SU-DHL-6 (cell line): Measurements from ENCODE around the gene PHKB.

Experiments used
- H2AFZ ChIP-seq: fragments of 200-600 bp; sonication (generic); 2 replicates; pipeline ENCODE4 v1.6.1; 2014; ENCODE audit warnings: low read depth, mild to moderate bottlenecking, moderate library complexity, mixed read lengths, antibody characterized with exemption, low read length; ENCODE audit not compliant: severe bottlenecking
- H3F3A ChIP-seq: fragments of 200-600 bp; shearing (Covaris generic); 2 replicates; pipeline ENCODE4 v1.6.0; 2016; ENCODE audit warnings: antibody characterized with exemption, mild to moderate bottlenecking; ENCODE audit not compliant: insufficient read depth
- H3K27ac ChIP-seq: fragments of 200-600 bp; sonication (generic); 2 replicates; pipeline ENCODE4 v1.5.1; 2016; ENCODE audit warnings: low read depth, mild to moderate bottlenecking, low read length, moderate library complexity, mixed read lengths
- H3K27me3 ChIP-seq: fragments of 200-600 bp; sonication (generic), shearing (Covaris generic); 2 replicates; pipeline ENCODE4 v1.6.0; 2014; ENCODE audit warnings: mild to moderate bottlenecking, low read length
- H3K36me3 ChIP-seq: fragments of 200-600 bp; sonication (generic); 2 replicates; pipeline ENCODE4 v1.6.1; 2014; ENCODE audit warnings: mild to moderate bottlenecking, low read length, mixed read lengths
- H3K4me2 ChIP-seq: fragments of 300-600, 200-600 bp; shearing (Covaris generic), sonication (generic); 2 replicates; pipeline ENCODE4 v1.6.0; 2014; ENCODE audit warnings: low read length, low read depth, mild to moderate bottlenecking; ENCODE audit not compliant: poor library complexity, severe bottlenecking
- H3K4me3 ChIP-seq: fragments of 200-600 bp; sonication (generic); 2 replicates; pipeline ENCODE4 v1.5.1; 2014; ENCODE audit warnings: antibody characterized with exemption, low read length, mild to moderate bottlenecking, mixed read lengths; ENCODE audit not compliant: insufficient read depth, poor library complexity, severe bottlenecking
- H3K79me2 ChIP-seq: fragments of 200-600 bp; sonication (generic); 2 replicates; pipeline ENCODE4 v1.6.1; 2014; ENCODE audit warnings: mild to moderate bottlenecking, low read length, moderate library complexity; ENCODE audit not compliant: insufficient read depth
- H3K9ac ChIP-seq: fragments of 200-600 bp; sonication (generic); 2 replicates; pipeline ENCODE4 v1.7.0; 2014; ENCODE audit warnings: mild to moderate bottlenecking, low read length
- H3K9me2 ChIP-seq: fragments of 200-600 bp; sonication (generic); replicated peaks from 2 replicates; pipeline ENCODE4 v1.6.1; 2014; ENCODE audit warnings: low read length; ENCODE audit not compliant: insufficient read depth
- H3K9me3 ChIP-seq: fragments of 200-600 bp; sonication (generic); 2 replicates; pipeline ENCODE4 v1.6.1; 2014; ENCODE audit warnings: low read length, mixed read lengths; ENCODE audit not compliant: insufficient read depth
- H4K20me1 ChIP-seq: fragments of 200-600 bp; sonication (generic); 2 replicates; pipeline ENCODE4 v1.6.1; 2014; ENCODE audit warnings: low read depth, mild to moderate bottlenecking, antibody characterized with exemption, low read length, moderate library complexity, mixed read lengths
- EZH2phosphoT487 ChIP-seq: fragments of 200-600 bp; sonication (generic), shearing (Covaris generic); conservative IDR thresholded peaks from 2 replicates; pipeline ENCODE4 v1.6.1; 2018; ENCODE audit warnings: mild to moderate bottlenecking, antibody characterized with exemption, low read length, moderate library complexity, mixed read lengths
- TF ChIP-seq, protein P1 (sequence below): fragments of 200-600 bp; sonication (generic); IDR thresholded peaks from one replicate; pipeline ENCODE4 v1.5.1; 2017; ENCODE audit warnings: antibody characterized with exemption, mild to moderate bottlenecking, low read length, moderate library complexity; ENCODE audit not compliant: insufficient read depth, poor library complexity, severe bottlenecking

PHKB gene

GRCh38 chr16:47636501-47637099 lies 175.5 kb downstream of the PHKB start:
- Histone ChIP-seq H3K79me2 (no peaks in the 10 kb centered on the region), H2AFZ (no peak overlapping the region), H4K20me1 (no peaks in the 10 kb centered on the region), H3K9me3 (no peaks in the 10 kb centered on the region), H3K27me3 (no peaks in the 10 kb centered on the region), H3F3A (no peaks in the 10 kb centered on the region), H3K4me3 (no peak overlapping the region), H3K9ac (no peak overlapping the region), H3K36me3 (0 out of 2 replicates have a peak, but pooled peaks cover 5% of the 10 kb centered on the region), H3K27ac (no peak overlapping the region), H3K9me2 (no peaks in the 10 kb centered on the region), H3K4me2 (no peak overlapping the region)
- TF ChIP-seq, protein P1, sequence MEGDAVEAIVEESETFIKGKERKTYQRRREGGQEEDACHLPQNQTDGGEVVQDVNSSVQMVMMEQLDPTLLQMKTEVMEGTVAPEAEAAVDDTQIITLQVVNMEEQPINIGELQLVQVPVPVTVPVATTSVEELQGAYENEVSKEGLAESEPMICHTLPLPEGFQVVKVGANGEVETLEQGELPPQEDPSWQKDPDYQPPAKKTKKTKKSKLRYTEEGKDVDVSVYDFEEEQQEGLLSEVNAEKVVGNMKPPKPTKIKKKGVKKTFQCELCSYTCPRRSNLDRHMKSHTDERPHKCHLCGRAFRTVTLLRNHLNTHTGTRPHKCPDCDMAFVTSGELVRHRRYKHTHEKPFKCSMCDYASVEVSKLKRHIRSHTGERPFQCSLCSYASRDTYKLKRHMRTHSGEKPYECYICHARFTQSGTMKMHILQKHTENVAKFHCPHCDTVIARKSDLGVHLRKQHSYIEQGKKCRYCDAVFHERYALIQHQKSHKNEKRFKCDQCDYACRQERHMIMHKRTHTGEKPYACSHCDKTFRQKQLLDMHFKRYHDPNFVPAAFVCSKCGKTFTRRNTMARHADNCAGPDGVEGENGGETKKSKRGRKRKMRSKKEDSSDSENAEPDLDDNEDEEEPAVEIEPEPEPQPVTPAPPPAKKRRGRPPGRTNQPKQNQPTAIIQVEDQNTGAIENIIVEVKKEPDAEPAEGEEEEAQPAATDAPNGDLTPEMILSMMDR, result no peak
- no peak for TF ChIP-seq EZH2phosphoT487

DNA sequence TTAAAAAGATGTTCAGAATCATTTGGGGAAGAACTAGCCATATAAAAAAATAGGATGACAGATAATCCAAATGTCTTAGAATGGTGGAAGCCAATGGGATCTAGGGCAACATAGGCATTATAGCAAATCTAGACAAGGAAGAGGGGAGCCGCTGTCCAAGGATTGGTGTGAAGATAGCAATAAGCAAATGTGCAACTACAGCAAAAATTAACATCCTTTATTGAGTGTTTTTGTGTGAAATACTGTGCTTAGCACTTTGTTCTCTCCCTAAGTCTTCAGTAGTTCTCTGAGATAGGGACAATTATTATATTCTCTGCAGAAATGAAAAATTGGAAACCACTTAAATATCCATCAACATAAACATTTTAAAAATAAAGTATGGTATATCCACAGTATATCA lies 177.0 kb downstream of the PHKB start:
- H3K36me3 ChIP-seq, result 0 out of 2 replicates have a peak, but pooled peaks cover 8% of the 10 kb centered on the region
- H3K4me2 ChIP-seq, result no peak overlapping the region
- no peaks in the 10 kb centered on the region for H3K9me2 ChIP-seq
- no peak overlapping the region for H2AFZ ChIP-seq
- H3F3A ChIP-seq, result no peaks in the 10 kb centered on the region
- no peak overlapping the region for H3K27ac ChIP-seq
- no peaks in the 10 kb centered on the region for H3K9me3 ChIP-seq
- H4K20me1 ChIP-seq, result no peaks in the 10 kb centered on the region
- no peaks in the 10 kb centered on the region for H3K27me3 ChIP-seq
- TF ChIP-seq, protein P1, result no peak
- TF ChIP-seq EZH2phosphoT487, result no peak
- H3K9ac ChIP-seq, result no peak overlapping the region
- H3K4me3 ChIP-seq, result no peak overlapping the region
- no peaks in the 10 kb centered on the region for H3K79me2 ChIP-seq

DNA sequence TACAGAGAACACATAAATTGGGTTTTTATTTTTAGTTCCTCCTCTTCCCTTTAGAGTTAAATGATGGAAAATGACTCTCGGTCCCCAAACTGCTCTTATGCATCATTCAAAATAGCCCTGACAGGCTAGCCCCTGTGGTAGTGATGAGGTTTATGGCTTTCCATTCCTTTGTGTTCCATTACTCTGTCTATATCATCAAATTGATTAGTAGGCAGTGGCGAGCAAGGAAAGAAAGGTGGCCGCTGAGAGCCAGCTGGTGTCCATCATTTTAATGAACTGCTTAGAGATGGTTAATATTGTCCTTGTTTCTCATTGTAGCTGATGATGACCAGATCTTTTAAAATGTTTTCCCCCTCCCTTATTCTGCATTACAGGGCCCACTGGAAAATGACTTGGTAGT lies 179.5 kb downstream of the PHKB start:
- TF ChIP-seq, protein P1, result no peak
- no peak for TF ChIP-seq EZH2phosphoT487
- 0 out of 2 replicates have a peak, but pooled peaks cover 6% of the 10 kb centered on the region for H3K36me3 ChIP-seq
- H3F3A ChIP-seq, result no peaks in the 10 kb centered on the region
- no peaks in the 10 kb centered on the region for H3K9me2 ChIP-seq
- H3K79me2 ChIP-seq, result no peaks in the 10 kb centered on the region
- H3K9ac ChIP-seq, result no peak overlapping the region
- no peak overlapping the region for H3K4me2 ChIP-seq
- no peaks in the 10 kb centered on the region for H3K27me3 ChIP-seq
- H3K27ac ChIP-seq, result no peak overlapping the region
- H3K9me3 ChIP-seq, result no peaks in the 10 kb centered on the region
- H3K4me3 ChIP-seq, result no peak overlapping the region
- H4K20me1 ChIP-seq, result no peaks in the 10 kb centered on the region
- no peak overlapping the region for H2AFZ ChIP-seq
